Measurements from ENCODE around the gene APBB1.
"Not testable (repeated sequence)": the region's sequence is repeated elsewhere in the genome, so short reads cannot be mapped to it uniquely, and the experiment has no call there.

APBB1 gene

DNA sequence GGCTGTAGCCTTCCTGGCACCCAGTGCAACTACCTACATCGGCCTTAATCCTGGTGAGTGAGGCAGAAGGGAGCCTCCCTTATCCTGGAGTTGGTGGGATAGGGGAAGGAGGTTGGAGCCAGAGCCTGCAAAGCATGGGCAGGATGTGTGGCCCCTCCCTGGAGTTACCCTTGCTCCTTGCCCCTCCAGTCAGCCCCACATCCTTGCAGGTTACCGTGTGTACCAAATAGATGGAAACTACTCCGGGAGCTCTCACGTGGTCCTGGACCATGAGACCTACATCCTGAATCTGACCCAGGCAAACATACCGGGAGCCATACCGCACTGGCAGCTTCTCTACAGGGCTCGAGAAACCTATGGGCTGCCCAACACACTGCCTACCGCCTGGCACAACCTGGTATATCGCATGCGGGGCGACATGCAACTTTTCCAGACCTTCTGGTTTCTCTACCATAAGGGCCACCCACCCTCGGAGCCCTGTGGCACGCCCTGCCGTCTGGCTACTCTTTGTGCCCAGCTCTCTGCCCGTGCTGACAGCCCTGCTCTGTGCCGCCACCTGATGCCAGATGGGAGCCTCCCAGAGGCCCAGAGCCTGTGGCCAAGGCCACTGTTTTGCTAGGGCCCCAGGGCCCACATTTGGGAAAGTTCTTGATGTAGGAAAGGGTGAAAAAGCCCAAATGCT is 24.8 kb downstream of the APBB1 start:
- no peak overlapping the region for H3K4me3 ChIP-seq (ENCODE audit: low read length in 2 of 2)
- peaks cover 12 to 14% of the 10 kb centered on the region in 2 donors for H3K4me1 ChIP-seq (ENCODE audit: control insufficient read depth in 2 of 2, insufficient read depth in 2 of 2, low read length in 2 of 2)
- H3K27ac ChIP-seq (ENCODE audit: low read depth in 2 of 2, low read length in 2 of 2): no peak overlapping the region
- no peaks in the 10 kb centered on the region for H3K9me3 ChIP-seq (ENCODE audit: control insufficient read depth in 2 of 2, low read length in 2 of 2)
- H3K27me3 ChIP-seq (ENCODE audit: control insufficient read depth in 2 of 2, insufficient read depth in 2 of 2, low read length in 2 of 2): no peaks in the 10 kb centered on the region
- H3K9ac ChIP-seq (ENCODE audit: low read depth in 1 of 2, low read length in 2 of 2): no peak overlapping the region
- peaks cover 2 to 4% of the 10 kb centered on the region in 2 donors for H3K36me3 ChIP-seq (ENCODE audit: control insufficient read depth in 2 of 2, insufficient read depth in 2 of 2, low read length in 2 of 2)

DNA sequence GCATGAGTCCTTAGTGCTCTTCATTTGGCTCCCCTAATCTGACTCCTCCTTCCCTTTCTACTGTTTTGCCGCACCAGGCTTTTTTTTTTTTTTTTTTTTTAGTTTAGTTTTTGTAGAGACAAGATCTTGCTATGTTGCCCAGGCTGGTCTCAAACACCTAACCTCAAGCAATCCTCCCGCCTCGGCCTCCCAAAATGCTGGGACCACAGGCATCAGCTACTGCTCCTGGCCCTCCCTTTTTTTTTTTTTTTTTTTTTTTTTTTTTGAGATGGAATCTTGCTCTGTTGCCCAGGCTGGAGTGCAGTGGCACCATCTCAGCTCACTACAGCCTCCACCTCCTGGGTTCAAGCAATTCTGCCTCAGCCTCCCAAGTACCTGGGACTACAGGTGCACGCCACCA is 26.6 kb downstream of the APBB1 start:
- H3K9me3 ChIP-seq (ENCODE audit: control insufficient read depth in 2 of 2, low read length in 2 of 2); H3K4me3 ChIP-seq (ENCODE audit: low read length in 2 of 2); H3K27ac ChIP-seq (ENCODE audit: low read depth in 2 of 2, low read length in 2 of 2); H3K36me3 ChIP-seq (ENCODE audit: control insufficient read depth in 2 of 2, insufficient read depth in 2 of 2, low read length in 2 of 2); H3K9ac ChIP-seq (ENCODE audit: low read depth in 1 of 2, low read length in 2 of 2); H3K27me3 ChIP-seq (ENCODE audit: control insufficient read depth in 2 of 2, insufficient read depth in 2 of 2, low read length in 2 of 2): not testable (repeated sequence)
- peaks cover 21 to 31% of the 10 kb centered on the region in 2 donors for H3K4me1 ChIP-seq (ENCODE audit: control insufficient read depth in 2 of 2, insufficient read depth in 2 of 2, low read length in 2 of 2)

DNA sequence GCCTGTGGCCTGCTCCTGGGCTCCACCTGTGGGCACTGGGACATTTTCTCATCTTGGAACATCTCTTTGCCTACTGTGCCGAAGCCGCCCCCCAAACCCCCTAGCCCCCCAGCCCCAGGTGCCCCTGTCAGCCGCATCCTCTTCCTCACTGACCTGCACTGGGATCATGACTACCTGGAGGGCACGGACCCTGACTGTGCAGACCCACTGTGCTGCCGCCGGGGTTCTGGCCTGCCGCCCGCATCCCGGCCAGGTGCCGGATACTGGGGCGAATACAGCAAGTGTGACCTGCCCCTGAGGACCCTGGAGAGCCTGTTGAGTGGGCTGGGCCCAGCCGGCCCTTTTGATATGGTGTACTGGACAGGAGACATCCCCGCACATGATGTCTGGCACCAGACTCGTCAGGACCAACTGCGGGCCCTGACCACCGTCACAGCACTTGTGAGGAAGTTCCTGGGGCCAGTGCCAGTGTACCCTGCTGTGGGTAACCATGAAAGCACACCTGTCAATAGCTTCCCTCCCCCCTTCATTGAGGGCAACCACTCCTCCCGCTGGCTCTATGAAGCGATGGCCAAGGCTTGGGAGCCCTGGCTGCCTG is 27.3 kb downstream of the APBB1 start:
- Histone ChIP-seq H3K9me3 (ENCODE audit: control insufficient read depth in 2 of 2, low read length in 2 of 2) (no peaks in the 10 kb centered on the region), H3K4me1 (ENCODE audit: control insufficient read depth in 2 of 2, insufficient read depth in 2 of 2, low read length in 2 of 2) (peaks cover 21 to 31% of the 10 kb centered on the region in 2 donors), H3K9ac (ENCODE audit: low read depth in 1 of 2, low read length in 2 of 2) (no peak overlapping the region), H3K27ac (ENCODE audit: low read depth in 2 of 2, low read length in 2 of 2) (no peak overlapping the region), H3K36me3 (ENCODE audit: control insufficient read depth in 2 of 2, insufficient read depth in 2 of 2, low read length in 2 of 2) (peaks cover 2% of the 10 kb centered on the region in 2 donors), H3K27me3 (ENCODE audit: control insufficient read depth in 2 of 2, insufficient read depth in 2 of 2, low read length in 2 of 2) (no peaks in the 10 kb centered on the region), H3K4me3 (ENCODE audit: low read length in 2 of 2) (peak overlapping the region; percentile 79 to 90)

DNA sequence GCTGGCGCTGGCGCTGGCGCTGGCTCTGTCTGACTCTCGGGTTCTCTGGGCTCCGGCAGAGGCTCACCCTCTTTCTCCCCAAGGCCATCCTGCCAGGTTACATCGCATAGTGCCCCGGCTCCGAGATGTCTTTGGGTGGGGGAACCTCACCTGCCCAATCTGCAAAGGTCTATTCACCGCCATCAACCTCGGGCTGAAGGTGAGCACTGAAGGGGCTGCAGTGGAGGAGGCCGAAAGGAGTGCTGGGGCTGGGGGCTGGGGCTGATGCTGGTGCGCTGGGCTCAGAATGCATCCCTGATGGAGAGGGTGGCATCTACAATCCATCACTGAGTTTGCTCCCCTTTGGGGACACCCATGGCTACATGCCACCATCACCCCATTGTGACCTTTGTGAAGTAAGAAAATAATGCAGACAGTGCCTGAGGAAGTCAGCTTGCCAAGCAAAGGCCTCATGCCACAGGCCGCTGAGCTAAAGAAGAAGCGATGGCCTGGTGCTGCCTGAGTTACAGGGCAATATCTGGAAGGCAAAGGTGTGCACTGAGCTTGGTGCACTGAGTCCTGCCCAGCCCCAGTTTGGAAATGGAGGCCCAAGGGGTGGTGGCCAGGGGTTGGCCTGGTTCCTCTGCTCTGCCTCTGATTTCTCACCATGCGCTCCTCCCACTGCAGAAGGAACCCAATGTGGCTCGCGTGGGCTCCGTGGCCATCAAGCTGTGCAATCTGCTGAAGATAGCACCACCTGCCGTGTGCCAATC is 28.0 kb downstream of the APBB1 start:
- peak overlapping the region; percentile 81 to 89 for H3K9ac ChIP-seq (ENCODE audit: low read depth in 1 of 2, low read length in 2 of 2)
- H3K27ac ChIP-seq (ENCODE audit: low read depth in 2 of 2, low read length in 2 of 2): peak overlapping the region; percentile 93 to 97
- peaks cover 21 to 31% of the 10 kb centered on the region in 2 donors for H3K4me1 ChIP-seq (ENCODE audit: control insufficient read depth in 2 of 2, insufficient read depth in 2 of 2, low read length in 2 of 2)

DNA sequence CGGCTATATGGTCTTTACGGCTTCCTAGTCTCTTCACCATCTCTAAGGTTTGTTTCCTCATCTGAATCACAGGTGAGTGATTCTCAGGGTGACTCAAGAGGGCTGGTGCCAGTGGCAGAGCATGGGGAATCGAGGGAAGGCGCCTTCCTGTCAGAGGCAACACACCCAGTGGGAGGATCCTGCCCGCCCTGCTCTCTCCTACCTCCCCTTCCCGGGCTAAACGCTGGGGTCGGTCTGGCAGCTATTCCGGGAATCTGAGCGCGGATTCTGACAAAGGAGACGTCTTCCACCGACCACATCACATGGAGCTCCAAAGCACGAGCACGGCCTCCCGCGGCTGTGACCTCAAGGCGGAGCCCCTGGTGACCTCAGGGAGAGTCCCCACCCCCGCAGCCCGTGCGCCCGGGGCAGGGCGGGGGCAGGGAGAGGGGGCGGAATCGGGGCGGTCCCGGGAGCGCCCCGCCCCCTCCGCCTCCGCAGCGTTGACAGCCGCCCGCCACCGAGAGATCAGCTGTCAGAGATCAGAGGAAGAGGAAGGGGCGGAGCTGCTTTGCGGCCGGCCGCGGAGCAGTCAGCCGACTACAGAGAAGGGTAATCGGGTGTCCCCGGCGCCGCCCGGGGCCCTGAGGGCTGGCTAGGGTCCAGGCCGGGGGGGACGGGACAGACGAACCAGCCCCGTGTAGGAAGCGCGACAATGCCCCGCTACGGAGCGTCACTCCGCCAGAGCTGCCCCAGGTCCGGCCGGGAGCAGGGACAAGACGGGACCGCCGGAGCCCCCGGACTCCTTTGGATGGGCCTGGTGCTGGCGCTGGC is 28.8 kb downstream of the APBB1 start, which contains the start of gene SMPD1:
Gene SMPD1, plus strand, starts transcription at position 570 of the 813 bp plus-strand sequence. Its CDS starts 125 bp downstream, at position 695.
- Histone ChIP-seq H3K36me3 (ENCODE audit: control insufficient read depth in 2 of 2, insufficient read depth in 2 of 2, low read length in 2 of 2) (peaks cover 2% of the 10 kb centered on the region in 2 donors), H3K27ac (ENCODE audit: low read depth in 2 of 2, low read length in 2 of 2) (peak within 1 kb of the TSS; percentile 93 to 97), H3K27me3 (ENCODE audit: control insufficient read depth in 2 of 2, insufficient read depth in 2 of 2, low read length in 2 of 2) (no peaks in the 10 kb centered on the region), H3K9me3 (ENCODE audit: control insufficient read depth in 2 of 2, low read length in 2 of 2) (no peaks in the 10 kb centered on the region), H3K9ac (ENCODE audit: low read depth in 1 of 2, low read length in 2 of 2) (peak within 1 kb of the TSS; percentile 82 to 89), H3K4me1 (ENCODE audit: control insufficient read depth in 2 of 2, insufficient read depth in 2 of 2, low read length in 2 of 2) (peaks cover 21 to 31% of the 10 kb centered on the region in 2 donors), H3K4me3 (ENCODE audit: low read length in 2 of 2) (peak within 1 kb of the TSS; percentile 79 to 90)

More for the DNA sequence above, 28.0 kb downstream of the APBB1 start:
- H3K4me3 ChIP-seq (ENCODE audit: low read length in 2 of 2): peak overlapping the region; percentile 79 to 90
- no peaks in the 10 kb centered on the region for H3K27me3 ChIP-seq (ENCODE audit: control insufficient read depth in 2 of 2, insufficient read depth in 2 of 2, low read length in 2 of 2)
- H3K36me3 ChIP-seq (ENCODE audit: control insufficient read depth in 2 of 2, insufficient read depth in 2 of 2, low read length in 2 of 2): peaks cover 2% of the 10 kb centered on the region in 2 donors
- no peaks in the 10 kb centered on the region for H3K9me3 ChIP-seq (ENCODE audit: control insufficient read depth in 2 of 2, low read length in 2 of 2)

DNA sequence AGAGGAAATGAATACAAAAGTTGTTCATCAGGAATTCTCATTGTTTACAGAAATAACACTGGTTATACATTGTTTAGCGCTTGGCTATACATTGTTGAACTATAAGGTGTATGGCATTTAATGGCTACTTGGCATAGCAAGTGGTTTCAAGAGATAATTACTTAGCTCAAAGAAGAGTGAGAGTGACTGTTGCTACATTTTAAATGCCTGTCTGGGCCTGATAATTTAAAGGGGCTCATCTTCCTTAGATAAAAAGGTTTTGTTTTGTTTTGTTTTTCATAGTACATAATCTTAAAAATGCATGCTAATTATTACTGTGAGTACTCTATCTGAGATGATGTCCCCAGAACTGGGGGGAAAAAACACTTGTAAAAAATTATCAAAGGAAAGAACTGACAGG is 30.1 kb downstream of the APBB1 start:
- Histone ChIP-seq H3K9me3 (ENCODE audit: control insufficient read depth in 2 of 2, low read length in 2 of 2) (no peaks in the 10 kb centered on the region), H3K36me3 (ENCODE audit: control insufficient read depth in 2 of 2, insufficient read depth in 2 of 2, low read length in 2 of 2) (peaks cover 2% of the 10 kb centered on the region in 2 donors), H3K27me3 (ENCODE audit: control insufficient read depth in 2 of 2, insufficient read depth in 2 of 2, low read length in 2 of 2) (no peaks in the 10 kb centered on the region), H3K9ac (ENCODE audit: low read depth in 1 of 2, low read length in 2 of 2) (no peak overlapping the region), H3K4me1 (ENCODE audit: control insufficient read depth in 2 of 2, insufficient read depth in 2 of 2, low read length in 2 of 2) (peaks cover 21 to 31% of the 10 kb centered on the region in 2 donors), H3K27ac (ENCODE audit: low read depth in 2 of 2, low read length in 2 of 2) (peak overlapping the region; percentile 93 to 97), H3K4me3 (ENCODE audit: low read length in 2 of 2) (peak overlapping the region in 1 of 2 donors; percentile 79)

DNA sequence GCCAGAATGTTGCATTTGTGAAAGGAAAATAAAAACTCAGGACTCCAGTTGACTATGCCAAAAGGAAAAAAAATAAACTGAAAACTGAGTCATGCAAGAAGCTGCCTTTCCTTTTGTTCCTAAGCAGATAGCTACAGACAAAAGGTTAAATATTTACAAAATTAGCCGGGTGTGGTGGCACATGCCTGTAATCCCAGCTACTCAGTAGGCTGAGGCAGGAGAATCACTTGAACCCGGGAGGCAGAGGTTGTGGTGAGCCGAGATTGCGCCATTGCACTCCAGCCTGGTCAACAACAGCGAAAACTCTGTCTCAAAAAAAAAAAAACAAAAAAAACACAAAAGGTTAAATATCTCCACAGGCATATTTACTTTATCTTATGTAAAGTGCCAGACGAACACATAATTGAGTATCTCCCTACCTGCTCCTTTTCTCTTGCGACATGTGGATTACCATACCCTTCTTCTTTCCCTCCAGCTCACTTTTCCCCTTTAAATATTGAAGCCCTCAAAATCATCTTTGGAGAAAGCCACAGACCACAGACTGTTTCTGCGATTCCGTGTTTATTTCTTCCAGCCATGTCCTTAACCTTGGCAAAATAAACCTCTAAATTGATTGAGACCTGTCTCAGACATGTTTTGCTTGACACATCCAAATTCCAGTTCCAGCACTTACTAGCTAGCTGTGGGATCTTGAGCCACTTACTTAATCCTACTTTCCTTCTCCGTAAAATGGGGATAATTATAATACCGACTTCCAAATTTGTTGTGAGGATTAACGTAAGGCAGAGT is 30.9 kb downstream of the APBB1 start:
- H3K4me3 ChIP-seq (ENCODE audit: low read length in 2 of 2): peak overlapping the region in 1 of 2 donors; percentile 2
- peak overlapping the region; percentile 53 to 97 for H3K27ac ChIP-seq (ENCODE audit: low read depth in 2 of 2, low read length in 2 of 2)
- H3K27me3 ChIP-seq (ENCODE audit: control insufficient read depth in 2 of 2, insufficient read depth in 2 of 2, low read length in 2 of 2): no peaks in the 10 kb centered on the region
- peaks cover 21 to 34% of the 10 kb centered on the region in 2 donors for H3K4me1 ChIP-seq (ENCODE audit: control insufficient read depth in 2 of 2, insufficient read depth in 2 of 2, low read length in 2 of 2)
- H3K36me3 ChIP-seq (ENCODE audit: control insufficient read depth in 2 of 2, insufficient read depth in 2 of 2, low read length in 2 of 2): peaks cover 0 to 2% of the 10 kb centered on the region in 2 donors
- H3K9me3 ChIP-seq (ENCODE audit: control insufficient read depth in 2 of 2, low read length in 2 of 2): no peaks in the 10 kb centered on the region
- H3K9ac ChIP-seq (ENCODE audit: low read depth in 1 of 2, low read length in 2 of 2): peak overlapping the region in 1 of 2 donors; percentile 24

DNA sequence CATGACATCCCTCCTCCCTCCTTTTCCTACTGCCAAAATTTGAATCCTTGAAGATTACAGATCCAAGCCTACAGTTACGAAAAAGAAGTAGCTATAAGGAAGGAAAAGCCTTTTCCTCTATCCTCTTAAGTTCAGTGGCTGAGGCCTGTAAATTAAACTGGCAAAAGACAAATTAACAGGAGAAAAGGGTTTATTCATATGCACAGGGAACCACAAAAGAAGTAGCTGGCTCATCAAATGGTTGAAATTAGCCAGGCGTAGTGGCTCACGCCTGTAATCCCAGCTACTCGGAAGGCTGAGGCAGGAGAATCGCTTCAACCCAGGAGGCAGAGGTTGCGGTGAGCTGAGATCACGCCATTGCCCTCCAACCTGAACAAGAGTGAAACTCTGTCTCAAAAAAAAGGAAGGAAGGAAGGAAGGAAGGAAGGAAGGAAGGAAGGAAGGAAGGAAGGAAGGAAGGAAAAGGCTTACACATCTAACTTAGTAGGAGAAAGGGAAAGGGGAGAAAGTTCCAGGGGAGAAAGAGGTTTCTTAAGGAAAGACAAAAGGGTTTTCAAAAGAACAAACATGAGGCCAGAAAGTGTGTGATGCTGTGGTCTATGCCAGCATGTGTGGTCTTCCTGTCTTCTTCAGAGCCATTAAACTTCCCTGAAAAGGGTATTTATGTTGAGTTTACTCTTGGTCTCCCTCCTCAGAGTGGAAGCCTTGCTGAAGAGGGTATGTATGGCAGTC is 33.7 kb downstream of the APBB1 start:
- H3K9me3 ChIP-seq (ENCODE audit: control insufficient read depth in 2 of 2, low read length in 2 of 2): no peaks in the 10 kb centered on the region
- H3K36me3 ChIP-seq (ENCODE audit: control insufficient read depth in 2 of 2, insufficient read depth in 2 of 2, low read length in 2 of 2): no peaks in the 10 kb centered on the region
- H3K4me3 ChIP-seq (ENCODE audit: low read length in 2 of 2): no peak overlapping the region
- H3K27ac ChIP-seq (ENCODE audit: low read depth in 2 of 2, low read length in 2 of 2): no peak overlapping the region
- H3K27me3 ChIP-seq (ENCODE audit: control insufficient read depth in 2 of 2, insufficient read depth in 2 of 2, low read length in 2 of 2): no peaks in the 10 kb centered on the region
- H3K9ac ChIP-seq (ENCODE audit: low read depth in 1 of 2, low read length in 2 of 2): no peak overlapping the region
- H3K4me1 ChIP-seq (ENCODE audit: control insufficient read depth in 2 of 2, insufficient read depth in 2 of 2, low read length in 2 of 2): peaks cover 16 to 26% of the 10 kb centered on the region in 2 donors

- no peaks in the 10 kb centered on the region for H3K27me3 ChIP-seq (ENCODE audit: control insufficient read depth in 2 of 2, insufficient read depth in 2 of 2, low read length in 2 of 2)
- no peak overlapping the region for H3K27ac ChIP-seq (ENCODE audit: low read depth in 2 of 2, low read length in 2 of 2)
- H3K36me3 ChIP-seq (ENCODE audit: control insufficient read depth in 2 of 2, insufficient read depth in 2 of 2, low read length in 2 of 2): no peaks in the 10 kb centered on the region
- no peak overlapping the region for H3K4me3 ChIP-seq (ENCODE audit: low read length in 2 of 2)
- H3K4me1 ChIP-seq (ENCODE audit: control insufficient read depth in 2 of 2, insufficient read depth in 2 of 2, low read length in 2 of 2): peaks cover 2 to 5% of the 10 kb centered on the region in 2 donors
- no peaks in the 10 kb centered on the region for H3K9me3 ChIP-seq (ENCODE audit: control insufficient read depth in 2 of 2, low read length in 2 of 2)
- H3K9ac ChIP-seq (ENCODE audit: low read depth in 1 of 2, low read length in 2 of 2): no peak overlapping the region
Observed at GRCh38 chr11:6378640-6378989, 40.3 kb downstream of the APBB1 start.

Measured in mucosa of rectum (tissue), 2 donors.